GM12874 (cell line): ENCODE data around the gene RNF217.

Source experiments
- CTCF ChIP-seq: IDR thresholded peaks from 2 replicates; pipeline ENCODE4 v1.5.1; 2011; ENCODE audit warnings: low read depth, mild to moderate bottlenecking, control low read depth, low read length, moderate library complexity; ENCODE audit not compliant: insufficient read depth

The RNF217 gene

GRCh38 chr6:125075741-125076481, 113.7 kb downstream of the RNF217 start:
- TF ChIP-seq CTCF: no peak

GRCh38 chr6:125076482-125076742, 114.2 kb downstream of the RNF217 start:
- no peak for TF ChIP-seq CTCF

GRCh38 chr6:125077453-125077852, 115.2 kb downstream of the RNF217 start:
- TF ChIP-seq CTCF: no peak

GRCh38 chr6:125078602-125079321, 116.5 kb downstream of the RNF217 start:
- no peak for TF ChIP-seq CTCF

GRCh38 chr6:125082908-125083683, 120.9 kb downstream of the RNF217 start:
- no peak for TF ChIP-seq CTCF

GRCh38 chr6:125083684-125083990, 121.4 kb downstream of the RNF217 start:
- TF ChIP-seq CTCF: no peak

GRCh38 chr6:125086716-125087115, 124.5 kb downstream of the RNF217 start:
- TF ChIP-seq CTCF: no peak
